ENCODE measurements around the gene PCDHGA4.

- TF ChIP-seq CTCF (CRISPR knock-in tag; IDR thresholded peaks at IDR 0.05) (no peak), PRPF4 (IDR thresholded peaks at IDR 0.05; ENCODE audit: low read depth, low read length, poor library complexity, severe bottlenecking) (no peak), SNAPC5 (CRISPR knock-in tag; IDR thresholded peaks at IDR 0.05; ENCODE audit: borderline replicate concordance) (no peak), ATF4 (CRISPR knock-in tag; IDR thresholded peaks at IDR 0.05) (no peak), POLR2A (IDR thresholded peaks at IDR 0.05; ENCODE audit: insufficient read depth in 1 of 2, low read depth in 2 of 2, low read length in 2 of 2) (no peak)
Measured at GRCh38 chr5:141398608-141399007, 43.8 kb downstream of the PCDHGA4 start.

Data from HepG2 (cell line).